ENCODE results near the gene TBC1D16. TPM values are rescaled to one million over a fixed set of nuclear protein-coding genes. Genes with fewer than 3 reads are reported as not detected.
"Not testable (repeated sequence)": the region's sequence is repeated elsewhere in the genome, so short reads cannot be mapped to it uniquely, and the experiment has no call there.

Gene TBC1D16
- total RNA-seq, 1 experiment from 2014 or later = 21.7 TPM

GRCh38 chr17:79961567-79961966, 74.1 kb downstream of the TBC1D16 start:
- DNase-seq (ENCODE audit: low spot score); in situ Hi-C loops (cut with HindIII; ENCODE audit: low sequenced_read_pairs): not testable (repeated sequence)

GRCh38 chr17:79960788-79961522, 74.7 kb downstream of the TBC1D16 start:
- in situ Hi-C loops (cut with HindIII; ENCODE audit: low sequenced_read_pairs) = no loop called here

DNA sequence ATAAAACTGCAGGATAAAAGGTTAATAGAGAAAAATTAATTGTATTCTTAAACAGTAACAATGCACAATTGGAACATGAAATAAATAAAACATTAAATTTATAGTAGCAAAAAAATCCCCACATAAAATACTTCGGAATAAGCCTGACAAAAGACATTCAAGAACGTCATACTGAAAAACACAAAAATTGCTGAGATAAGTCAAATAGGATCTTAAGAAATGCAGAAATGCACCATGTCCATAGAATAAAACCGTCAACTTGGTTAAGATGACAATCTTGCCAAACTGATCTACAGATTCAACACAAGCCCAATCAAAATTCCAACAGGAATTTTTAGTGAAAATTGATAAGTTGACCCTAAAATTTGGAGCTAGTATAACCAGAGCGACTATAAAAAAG, 76.6 kb downstream of the TBC1D16 start:
- in situ Hi-C loops (cut with HindIII; ENCODE audit: low sequenced_read_pairs) = no loop called here
- no peak for DNase-seq (ENCODE audit: low spot score)

More at GRCh38 chr17:79960788-79961522, 74.7 kb downstream of the TBC1D16 start:
- no peak for DNase-seq (ENCODE audit: low spot score)

DNA sequence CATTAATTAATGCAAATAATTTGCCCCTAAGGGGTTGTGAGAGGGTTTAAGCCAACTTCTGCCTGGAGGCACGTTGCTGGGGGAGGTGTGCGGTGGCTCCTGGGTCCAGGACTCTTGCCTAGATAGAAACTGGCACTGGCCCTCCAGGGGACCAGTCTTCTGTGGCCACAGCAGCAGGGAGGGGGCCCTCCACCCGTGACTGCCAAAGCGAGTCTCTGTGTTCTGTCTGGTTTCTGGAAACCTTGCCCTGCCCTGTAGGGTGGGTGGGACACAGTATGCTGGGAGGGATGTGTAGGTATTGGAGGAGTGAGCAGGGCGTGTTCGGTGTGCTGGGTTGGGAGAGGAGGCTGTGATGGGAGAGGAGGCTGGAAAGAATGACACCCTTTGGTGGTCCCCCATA, 78.8 kb downstream of the TBC1D16 start:
- in situ Hi-C loops (cut with HindIII; ENCODE audit: low sequenced_read_pairs) = no loop called here
- DNase-seq (ENCODE audit: low spot score) = no peak

GRCh38 chr17:79956441-79956735, 79.3 kb downstream of the TBC1D16 start:
- DNase-seq (ENCODE audit: low spot score); in situ Hi-C loops (cut with HindIII; ENCODE audit: low sequenced_read_pairs): not testable (repeated sequence)

GRCh38 chr17:79955691-79956440, 79.8 kb downstream of the TBC1D16 start:
- in situ Hi-C loops (cut with HindIII; ENCODE audit: low sequenced_read_pairs) = no loop called here
- DNase-seq (ENCODE audit: low spot score) = no peak

- no peak for DNase-seq (ENCODE audit: low spot score)
- in situ Hi-C loops (cut with HindIII; ENCODE audit: low sequenced_read_pairs) = no loop called here
Measured at GRCh38 chr17:79955167-79955549, 80.5 kb downstream of the TBC1D16 start.

DNA sequence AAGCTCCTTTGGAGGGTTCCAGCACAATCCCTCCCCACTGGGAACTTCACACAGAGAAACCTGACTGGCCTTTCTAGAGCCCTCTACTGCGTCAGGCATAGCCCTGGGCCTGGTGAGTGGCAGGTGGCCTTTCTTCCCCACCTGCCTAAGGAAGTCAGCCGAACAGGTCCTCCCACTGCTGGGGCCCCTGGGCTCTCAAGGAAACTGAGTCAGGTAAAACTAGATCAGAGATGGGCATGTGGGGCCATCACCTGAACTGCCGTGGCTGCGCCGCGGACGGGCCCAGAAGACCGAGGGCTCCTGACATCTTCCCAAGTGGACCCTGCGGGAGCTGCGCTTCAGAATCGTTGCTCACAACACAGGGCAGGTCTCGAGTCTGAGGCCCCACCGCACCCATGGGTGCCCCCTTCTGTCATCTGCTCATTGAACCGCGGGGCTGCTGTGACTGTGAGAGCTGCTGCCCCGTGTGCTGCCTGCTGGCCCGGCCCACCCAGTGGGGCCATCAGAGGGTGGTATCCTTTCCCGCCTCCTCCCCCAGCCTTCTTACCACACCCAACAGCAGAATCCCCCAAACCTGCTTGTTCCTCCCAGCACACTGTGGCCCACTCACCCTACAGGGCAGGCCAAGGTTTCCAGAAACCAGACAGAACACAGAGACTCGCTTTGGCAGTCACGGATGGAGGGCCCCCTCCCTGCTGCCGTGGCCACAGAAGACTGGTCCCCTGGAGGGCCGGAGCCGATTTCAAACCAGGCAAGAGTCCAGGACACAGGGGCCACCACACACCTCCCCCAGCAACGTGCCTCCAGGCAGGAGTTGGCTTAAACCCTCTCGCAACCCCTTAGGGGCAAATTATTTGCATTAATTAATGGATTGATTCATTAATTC, 81.1 kb downstream of the TBC1D16 start:
- no peak for DNase-seq (ENCODE audit: low spot score)
- in situ Hi-C loops (cut with HindIII; ENCODE audit: low sequenced_read_pairs) = no loop called here

- no peak for DNase-seq (ENCODE audit: low spot score)
- in situ Hi-C loops (cut with HindIII; ENCODE audit: low sequenced_read_pairs) = no loop called here
Measured at GRCh38 chr17:79953335-79953734, 82.3 kb downstream of the TBC1D16 start.

DNA sequence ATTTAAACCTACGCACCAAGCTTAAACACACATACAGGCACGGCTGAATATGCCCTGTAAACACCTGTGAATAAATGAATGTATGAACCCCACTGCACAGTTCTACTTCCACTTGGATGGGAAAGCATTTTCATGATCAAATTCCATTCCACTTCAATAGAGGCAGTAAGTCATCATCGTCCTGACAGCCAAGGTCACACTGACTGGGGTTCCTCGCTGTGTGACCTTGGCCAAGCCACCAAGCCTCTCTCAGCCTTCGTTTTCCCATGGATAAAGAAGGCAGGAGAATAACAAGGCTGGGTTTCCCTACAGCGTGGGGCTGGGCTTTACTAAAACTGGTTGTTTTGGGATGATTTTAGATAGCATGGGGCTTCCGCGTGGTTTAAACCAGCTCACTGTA, 82.8 kb downstream of the TBC1D16 start:
- no peak for DNase-seq (ENCODE audit: low spot score)
- in situ Hi-C loops (cut with HindIII; ENCODE audit: low sequenced_read_pairs) = no loop called here

DNA sequence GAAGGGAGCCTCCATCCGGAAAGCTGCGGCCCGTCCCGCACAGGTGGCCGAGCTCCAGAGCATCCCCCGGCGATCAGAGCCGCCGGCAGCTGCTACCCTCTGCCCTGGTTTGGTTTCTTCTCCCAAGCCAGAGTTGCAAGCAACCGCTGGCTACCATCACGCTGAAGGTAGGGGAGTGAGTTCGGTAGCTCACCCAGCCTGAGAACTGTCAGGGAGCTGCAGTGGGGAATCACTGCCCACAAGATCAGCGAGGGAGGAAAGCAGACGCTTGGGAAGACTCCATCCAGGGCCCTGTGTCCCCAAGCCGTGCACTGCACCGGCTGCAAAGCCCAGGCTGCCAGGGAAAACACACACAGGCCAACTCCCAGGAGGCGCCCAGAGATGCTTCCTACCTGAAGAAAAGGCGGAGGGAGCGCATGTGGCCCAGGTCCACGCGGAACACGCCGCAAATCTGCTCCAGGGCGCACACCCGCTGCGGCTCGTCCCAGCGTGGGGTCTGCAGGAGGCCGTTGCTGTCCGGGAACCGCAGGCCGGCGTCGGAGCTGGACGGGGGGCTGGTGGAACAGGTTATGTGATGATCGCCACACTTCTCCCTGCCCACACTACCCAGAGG, 83.3 kb downstream of the TBC1D16 start:
- in situ Hi-C loops (cut with HindIII; ENCODE audit: low sequenced_read_pairs) = no loop called here
- DNase-seq (ENCODE audit: low spot score) = no peak

DNA sequence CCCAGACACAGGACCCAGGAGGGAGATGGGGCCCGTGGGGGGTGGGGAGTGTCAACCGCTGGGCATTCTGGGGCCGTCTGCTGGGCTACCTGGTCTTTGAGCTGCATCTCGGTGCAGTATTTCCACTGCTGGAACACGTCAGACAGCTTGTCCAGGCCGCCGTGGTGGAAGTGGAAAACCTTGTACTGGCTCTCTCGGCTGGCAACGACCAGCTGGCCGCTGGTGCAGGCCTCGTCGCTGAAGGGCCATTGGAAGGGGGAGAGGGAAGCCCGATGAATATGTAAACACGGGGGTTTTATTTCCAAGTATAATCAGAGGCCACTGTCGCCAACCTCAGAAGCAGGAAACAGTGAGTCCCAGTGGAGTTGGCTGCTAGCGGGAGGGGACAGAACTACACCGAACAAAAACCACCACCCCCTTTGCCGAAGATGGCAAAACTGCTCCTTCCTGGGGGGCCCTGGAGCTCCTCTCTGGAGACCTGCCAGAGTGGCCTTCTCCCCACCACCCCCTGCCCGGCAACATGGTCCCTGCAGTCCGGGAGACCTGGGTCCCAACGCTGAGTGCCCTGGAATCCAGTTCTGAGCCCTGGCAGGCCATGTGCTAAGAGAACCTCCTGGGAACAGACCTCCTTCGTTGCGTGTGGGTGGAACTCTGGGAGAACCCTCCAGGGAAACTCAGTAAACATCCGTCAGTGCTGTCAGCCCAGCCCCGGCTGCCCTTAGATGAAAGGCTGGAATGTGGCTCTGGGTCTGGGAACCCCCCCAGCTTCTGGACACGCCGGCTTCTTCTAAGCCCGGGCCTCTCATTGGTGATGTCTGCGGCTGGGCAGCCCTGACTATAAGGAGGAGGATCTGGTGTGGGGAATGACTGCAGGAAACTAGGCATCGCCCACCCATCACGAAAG, 84.1 kb downstream of the TBC1D16 start:
- peak; percentile 30 for DNase-seq (ENCODE audit: low spot score)
- in situ Hi-C loops (cut with HindIII; ENCODE audit: low sequenced_read_pairs) = no loop called here

DNA sequence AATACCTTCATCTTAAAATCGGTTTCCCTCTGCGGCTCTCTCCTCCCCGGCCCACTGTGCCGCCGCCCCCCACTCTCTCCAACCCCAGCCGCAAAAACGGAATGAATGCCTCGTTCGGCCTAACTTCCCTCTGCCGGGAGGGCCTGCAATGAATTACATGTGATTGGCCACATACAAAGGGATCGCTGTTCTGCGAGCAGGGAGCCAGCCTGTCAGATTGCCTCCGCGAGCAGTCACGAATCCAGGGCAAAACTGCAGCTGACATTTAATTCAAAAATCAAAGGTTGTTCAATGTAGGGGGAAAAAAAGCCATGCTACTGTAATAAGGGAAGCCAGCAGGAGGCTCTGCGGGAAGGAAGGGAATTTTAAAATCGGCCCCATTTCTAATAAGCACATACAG, 84.9 kb downstream of the TBC1D16 start:
- in situ Hi-C loops (cut with HindIII; ENCODE audit: low sequenced_read_pairs) = no loop called here
- peak; percentile 13 for DNase-seq (ENCODE audit: low spot score)

DNA sequence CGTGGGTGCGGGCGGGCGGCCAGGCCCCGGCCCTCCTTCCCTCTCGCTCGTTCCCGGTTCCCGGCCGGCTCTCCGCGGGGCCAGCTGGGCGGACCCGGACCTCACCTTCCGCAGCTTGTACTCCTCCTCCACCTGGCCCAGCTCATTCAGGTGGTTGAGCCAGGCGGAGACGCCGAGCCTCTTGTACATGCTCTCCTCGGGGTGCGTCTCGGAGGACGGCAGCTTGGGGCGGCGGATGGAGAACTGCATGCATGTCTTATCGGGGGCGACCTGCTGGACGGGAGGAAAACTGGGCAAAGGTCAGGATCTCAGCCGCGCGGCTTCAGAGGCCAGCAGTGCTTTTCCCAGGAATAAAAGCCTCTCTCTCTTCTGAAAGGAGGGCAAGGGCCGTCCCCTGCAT, 85.4 kb downstream of the TBC1D16 start:
- DNase-seq (ENCODE audit: low spot score) = no peak
- in situ Hi-C loops (cut with HindIII; ENCODE audit: low sequenced_read_pairs) = no loop called here

DNA sequence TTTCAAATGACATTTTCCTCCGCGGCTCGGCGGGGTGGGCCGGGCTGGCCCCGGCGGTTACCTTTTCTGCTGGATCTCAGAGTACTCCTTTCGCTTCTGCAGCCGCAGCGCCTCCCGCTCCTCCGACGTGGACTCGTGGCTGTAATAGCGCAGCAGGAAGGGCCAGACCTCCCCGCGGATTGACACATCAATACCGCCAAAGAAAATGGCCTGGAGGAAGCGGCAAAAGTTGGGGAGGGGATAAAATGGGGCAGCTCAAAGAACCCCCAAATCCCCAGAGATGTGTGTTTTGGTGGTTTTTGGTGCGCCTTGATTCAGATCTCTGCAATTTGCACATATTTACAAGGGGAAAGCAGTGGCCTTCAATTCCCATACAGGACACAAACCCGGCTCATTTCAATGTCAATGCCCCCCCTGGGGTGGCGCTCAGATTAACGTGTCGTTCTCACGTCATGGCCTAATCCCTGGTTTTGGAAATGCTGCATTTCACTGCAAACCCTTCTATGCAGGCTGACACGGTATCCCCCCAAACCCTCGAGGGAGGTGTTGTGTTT, 85.9 kb downstream of the TBC1D16 start:
- in situ Hi-C loops (cut with HindIII; ENCODE audit: low sequenced_read_pairs) = no loop called here
- DNase-seq (ENCODE audit: low spot score) = no peak

- no peak for DNase-seq (ENCODE audit: low spot score)
- in situ Hi-C loops (cut with HindIII; ENCODE audit: low sequenced_read_pairs) = no loop called here
Measured at GRCh38 chr17:79948945-79949655, 86.6 kb downstream of the TBC1D16 start.

GRCh38 chr17:79948406-79948944, 87.2 kb downstream of the TBC1D16 start:
- in situ Hi-C loops (cut with HindIII; ENCODE audit: low sequenced_read_pairs) = no loop called here
- no peak for DNase-seq (ENCODE audit: low spot score)
